ELR (cell line): ENCODE data around the gene ALPP.
"Not testable (repeated sequence)": the region's sequence is repeated elsewhere in the genome, so short reads cannot be mapped to it uniquely, and the experiment has no call there.

Source experiments
- DNase-seq: peaks from one replicate; pipeline ENCODE4 v3.0.0-alpha.2; 2015; ENCODE audit warnings: low read depth

Gene ALPP

GRCh38 chr2:232422051-232422450 is 43.5 kb downstream of the ALPP start:
- no peak for DNase-seq

GRCh38 chr2:232422996-232423395 is 44.4 kb downstream of the ALPP start:
- not testable (repeated sequence) for DNase-seq

- DNase-seq, result not testable (repeated sequence)
Observed at GRCh38 chr2:232423407-232423806, 44.9 kb downstream of the ALPP start.

GRCh38 chr2:232431705-232432590 is 53.4 kb downstream of the ALPP start:
- DNase-seq, result no peak
